ENCODE data around the gene PPM1F. TPM values are rescaled to one million over a fixed set of nuclear protein-coding genes. Genes with fewer than 3 reads are reported as not detected.

The PPM1F gene
- total RNA-seq, 2 donors from 2014 or later, result 17.0 to 29.6 TPM

DNA sequence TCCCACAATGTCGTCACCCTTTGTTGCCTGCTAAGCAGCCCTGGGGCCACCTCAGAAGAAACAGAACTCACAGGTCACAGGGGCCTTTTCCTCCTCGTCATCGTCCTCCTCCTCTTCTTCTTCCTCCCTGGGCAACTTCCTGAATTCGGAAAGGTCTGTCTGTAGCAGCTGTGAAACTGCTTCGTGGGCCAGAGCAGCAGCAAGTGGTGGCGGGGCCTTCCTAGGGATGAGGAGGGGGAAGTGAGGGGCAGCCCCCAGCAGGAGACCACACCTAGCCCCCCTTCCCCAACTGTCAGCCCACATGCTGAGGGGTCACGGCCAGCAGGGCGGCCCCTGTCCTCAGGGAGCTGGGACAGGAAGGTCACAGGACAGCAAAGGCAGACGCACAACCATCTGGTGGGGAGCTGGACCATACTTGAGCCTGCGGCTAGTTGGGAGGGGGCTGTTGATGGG, 13.2 kb downstream of the PPM1F start:
- Histone ChIP-seq H3K36me3 (peaks cover 25% of the 10 kb centered on the region), H3K9me3 (no peaks in the 10 kb centered on the region), H3K4me3 (no peak overlapping the region), H3K27me3 (no peaks in the 10 kb centered on the region), H3K27ac (peak overlapping the region; percentile 94), H3K4me1 (peaks cover 0 to 83% of the 10 kb centered on the region in 2 donors)
- no peak for DNase-seq (ENCODE audit: low spot score)
- TF ChIP-seq, protein P1, sequence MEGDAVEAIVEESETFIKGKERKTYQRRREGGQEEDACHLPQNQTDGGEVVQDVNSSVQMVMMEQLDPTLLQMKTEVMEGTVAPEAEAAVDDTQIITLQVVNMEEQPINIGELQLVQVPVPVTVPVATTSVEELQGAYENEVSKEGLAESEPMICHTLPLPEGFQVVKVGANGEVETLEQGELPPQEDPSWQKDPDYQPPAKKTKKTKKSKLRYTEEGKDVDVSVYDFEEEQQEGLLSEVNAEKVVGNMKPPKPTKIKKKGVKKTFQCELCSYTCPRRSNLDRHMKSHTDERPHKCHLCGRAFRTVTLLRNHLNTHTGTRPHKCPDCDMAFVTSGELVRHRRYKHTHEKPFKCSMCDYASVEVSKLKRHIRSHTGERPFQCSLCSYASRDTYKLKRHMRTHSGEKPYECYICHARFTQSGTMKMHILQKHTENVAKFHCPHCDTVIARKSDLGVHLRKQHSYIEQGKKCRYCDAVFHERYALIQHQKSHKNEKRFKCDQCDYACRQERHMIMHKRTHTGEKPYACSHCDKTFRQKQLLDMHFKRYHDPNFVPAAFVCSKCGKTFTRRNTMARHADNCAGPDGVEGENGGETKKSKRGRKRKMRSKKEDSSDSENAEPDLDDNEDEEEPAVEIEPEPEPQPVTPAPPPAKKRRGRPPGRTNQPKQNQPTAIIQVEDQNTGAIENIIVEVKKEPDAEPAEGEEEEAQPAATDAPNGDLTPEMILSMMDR (IDR thresholded peaks at IDR 0.05), result no peak

DNA sequence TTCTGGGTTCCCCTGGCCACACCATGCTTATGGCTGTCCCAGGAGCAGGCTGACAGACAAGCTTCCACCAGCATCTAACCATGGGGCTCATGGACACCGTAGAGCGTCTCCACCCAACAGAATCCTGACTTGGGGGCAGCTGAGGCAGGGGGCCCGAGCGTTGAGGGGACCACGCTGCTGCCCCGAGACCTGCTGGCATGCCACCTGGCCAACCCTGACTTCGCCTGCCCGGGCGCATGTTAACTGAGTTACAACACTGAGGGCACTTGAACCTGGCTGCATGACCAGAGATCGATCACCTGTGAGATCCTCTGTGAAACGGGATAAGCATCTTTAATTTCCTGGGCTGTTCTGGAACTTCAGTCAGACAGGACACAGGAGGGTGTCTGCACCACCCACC, 13.7 kb downstream of the PPM1F start:
- Histone ChIP-seq H3K4me1 (peaks cover 0 to 80% of the 10 kb centered on the region in 2 donors), H3K9me3 (no peaks in the 10 kb centered on the region), H3K27ac (peak overlapping the region; percentile 94), H3K36me3 (peaks cover 22% of the 10 kb centered on the region), H3K27me3 (no peaks in the 10 kb centered on the region), H3K4me3 (peak overlapping the region in 1 of 2 donors; percentile 59)
- TF ChIP-seq, protein P1 (IDR thresholded peaks at IDR 0.05), result no peak
- DNase-seq (ENCODE audit: low spot score), result no peak

DNA sequence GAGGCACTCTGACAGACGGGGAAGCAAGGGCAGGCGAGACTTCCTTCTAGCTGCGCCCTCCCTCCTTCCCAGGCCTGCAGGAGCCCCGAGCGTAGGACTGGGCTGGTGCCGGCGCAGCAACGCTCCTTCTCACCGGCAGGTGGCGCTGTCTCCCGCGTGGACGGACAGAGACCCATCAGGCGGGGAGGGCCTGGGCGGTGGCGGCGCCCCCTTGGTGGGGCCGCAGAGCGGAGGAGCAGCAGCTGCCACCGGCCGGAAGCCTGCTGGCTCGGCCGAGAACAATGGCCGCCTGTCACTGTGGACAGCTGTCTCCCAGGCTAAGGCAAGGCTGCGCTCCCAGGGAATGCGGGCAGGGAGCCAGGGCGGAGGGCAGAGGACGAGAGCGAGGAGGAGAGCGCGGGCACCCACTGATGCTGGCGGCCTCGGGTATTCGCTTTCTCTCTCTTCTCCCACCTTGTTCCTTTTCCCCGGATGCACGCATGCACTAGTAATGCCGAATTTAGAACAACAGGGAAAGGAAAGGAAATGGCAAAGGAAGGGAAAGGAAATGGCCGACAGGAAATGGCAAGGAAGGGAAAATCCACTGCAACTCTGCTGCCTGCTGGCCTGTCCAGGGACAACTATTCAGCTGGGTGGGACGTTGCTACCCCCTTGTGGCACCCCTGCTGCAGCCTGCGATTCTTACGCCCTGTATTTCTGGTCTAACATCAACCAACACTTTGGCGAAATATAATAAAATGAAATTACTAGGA, 14.4 kb downstream of the PPM1F start:
- Histone ChIP-seq H3K4me1 (peaks cover 0 to 73% of the 10 kb centered on the region in 2 donors), H3K9me3 (no peaks in the 10 kb centered on the region), H3K4me3 (peak overlapping the region; percentile 44 to 59), H3K36me3 (peaks cover 29% of the 10 kb centered on the region), H3K27me3 (no peaks in the 10 kb centered on the region), H3K27ac (peak overlapping the region; percentile 94)
- TF ChIP-seq, protein P1 (IDR thresholded peaks at IDR 0.05), result peak; percentile 86 to 98
- peak; percentile 94 for DNase-seq (ENCODE audit: low spot score)

DNA sequence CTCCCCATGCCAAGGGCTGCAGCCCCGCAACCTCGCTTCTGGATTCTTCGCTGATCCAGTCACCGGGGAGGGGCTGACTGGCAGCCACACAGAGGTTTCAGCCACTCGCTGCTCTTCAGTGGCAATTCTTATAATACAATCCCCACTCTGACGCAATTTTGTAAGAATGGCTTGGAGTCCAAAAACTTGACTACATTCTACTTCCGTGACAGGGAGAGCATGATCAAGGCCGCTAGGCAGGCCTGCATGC, 14.9 kb downstream of the PPM1F start:
- TF ChIP-seq, protein P1 (IDR thresholded peaks at IDR 0.05), result no peak
- H3K27me3 ChIP-seq, result no peaks in the 10 kb centered on the region
- H3K27ac ChIP-seq, result peak overlapping the region; percentile 94
- H3K4me3 ChIP-seq, result peak overlapping the region; percentile 44 to 59
- H3K36me3 ChIP-seq, result peaks cover 34% of the 10 kb centered on the region
- peak; percentile 89 for DNase-seq (ENCODE audit: low spot score)
- no peaks in the 10 kb centered on the region for H3K9me3 ChIP-seq
- peaks cover 0 to 68% of the 10 kb centered on the region in 2 donors for H3K4me1 ChIP-seq

DNA sequence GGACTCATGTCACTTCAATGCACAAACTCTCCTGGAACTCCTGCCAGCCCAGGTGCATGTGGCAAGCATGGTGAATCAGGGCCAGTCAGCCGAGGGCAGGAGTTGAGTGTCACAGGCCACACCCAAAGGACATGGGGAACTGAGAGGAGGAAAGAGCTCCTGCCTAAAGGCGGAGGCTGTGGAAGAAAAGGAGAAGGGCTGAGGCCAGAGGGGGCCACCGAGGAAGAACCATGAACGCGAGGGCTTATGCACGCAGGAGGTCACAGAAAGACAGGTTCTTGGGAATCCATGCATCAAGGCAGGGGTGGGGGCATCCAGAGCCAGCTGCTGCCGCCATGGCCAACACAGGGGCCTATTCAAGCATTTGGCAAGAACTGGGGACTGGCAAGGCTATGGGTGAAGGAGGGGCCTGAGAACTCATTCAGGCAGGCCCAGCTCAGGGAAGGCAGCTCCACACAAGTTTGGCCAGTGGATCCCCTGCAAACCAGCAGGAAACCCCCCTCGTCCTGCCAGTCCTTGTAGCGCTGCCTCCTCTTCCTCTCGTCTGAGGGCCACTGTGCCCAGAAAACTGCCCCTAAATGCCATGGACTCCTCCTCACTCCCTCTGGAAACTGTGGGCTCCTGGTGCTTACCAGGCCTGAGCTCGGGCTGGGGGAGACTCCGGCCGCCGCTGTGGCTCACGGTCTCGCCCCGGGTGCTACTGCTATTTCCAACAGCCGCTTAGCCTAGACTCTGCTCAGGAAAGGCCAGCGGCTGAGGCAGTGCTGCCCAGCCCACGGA, 15.4 kb downstream of the PPM1F start:
- peak; percentile 75 for DNase-seq (ENCODE audit: low spot score)
- peaks cover 0 to 63% of the 10 kb centered on the region in 2 donors for H3K4me1 ChIP-seq
- H3K9me3 ChIP-seq, result no peaks in the 10 kb centered on the region
- TF ChIP-seq, protein P1 (IDR thresholded peaks at IDR 0.05), result no peak
- H3K27ac ChIP-seq, result peak overlapping the region; percentile 94
- peaks cover 39% of the 10 kb centered on the region for H3K36me3 ChIP-seq
- peak overlapping the region; percentile 44 to 59 for H3K4me3 ChIP-seq
- H3K27me3 ChIP-seq, result no peaks in the 10 kb centered on the region
